Measurements from ENCODE around the gene WDFY3. TPM values are rescaled to one million over a fixed set of nuclear protein-coding genes. Genes with fewer than 3 reads are reported as not detected.

WDFY3 gene
- polyA plus RNA-seq, 1 donor (not counting 4 experiments of a cell fraction or from before 2014, with no cell fraction given), result 28.5 TPM

- no peak for FAIRE-seq
- Histone ChIP-seq H3K4me3 (ENCODE audit: control insufficient read depth in 2 of 3, extremely low read depth in 1 of 3, insufficient read depth in 2 of 3, low read depth in 1 of 3, low read length in 3 of 3) (no peak overlapping the region), H3K27ac (ENCODE audit: control insufficient read depth, insufficient read depth, low read length) (no peak overlapping the region), H3K4me1 (ENCODE audit: control insufficient read depth, extremely low read depth, insufficient read depth, low read length) (peaks cover 21% of the 10 kb centered on the region), H3K9me1 (ENCODE audit: control insufficient read depth, extremely low read depth, insufficient read depth, low read length) (no peaks in the 10 kb centered on the region), H3K9ac (ENCODE audit: control insufficient read depth, extremely low read depth, insufficient read depth, low read length) (no peak overlapping the region), H3K79me2 (ENCODE audit: control insufficient read depth, insufficient read depth, low read length) (no peaks in the 10 kb centered on the region), H2AFZ (ENCODE audit: control insufficient read depth, low read length) (no peak overlapping the region), H3K9me3 (ENCODE audit: control insufficient read depth, low read depth, low read length) (no peaks in the 10 kb centered on the region), H3K36me3 (ENCODE audit: control insufficient read depth in 2 of 2, extremely low read depth in 1 of 2, insufficient read depth in 2 of 2, low read length in 2 of 2) (peaks cover 21% of the 10 kb centered on the region in 2 experiments), H3K27me3 (ENCODE audit: control insufficient read depth, extremely low read depth, insufficient read depth, low read length) (no peaks in the 10 kb centered on the region), H3K4me2 (ENCODE audit: control insufficient read depth, extremely low read depth, insufficient read depth, low read depth, low read length) (no peak overlapping the region), H4K20me1 (ENCODE audit: control insufficient read depth, extremely low read depth, insufficient read depth, low read length) (no peaks in the 10 kb centered on the region)
- dilution Hi-C loops (cut with MboI; ENCODE audit: extremely low pct_ligation_motif_present, low sequenced_read_pairs), result no loop called here
- DNase-seq (ENCODE audit: low read depth, low spot score), result no peak
- TF ChIP-seq CTCF (optimal IDR thresholded peaks at IDR 0.05 in 1 of 3, IDR thresholded peaks at IDR 0.05 in 1 of 3, conservative IDR thresholded peaks at IDR 0.05 in 1 of 3; ENCODE audit: extremely low read depth in 1 of 3, insufficient read depth in 2 of 3, low read length in 3 of 3) (no peak), EZH2 (IDR thresholded peaks at IDR 0.05; ENCODE audit: low read length) (no peak)
These were observed 289.4 kb downstream of the WDFY3 start for GRCh38 chr4:84677093-84677492.

GRCh38 chr4:84673475-84674240 is 292.8 kb downstream of the WDFY3 start:
- dilution Hi-C loops (cut with MboI; ENCODE audit: extremely low pct_ligation_motif_present, low sequenced_read_pairs), result no loop called here
- Histone ChIP-seq H3K9me3 (ENCODE audit: control insufficient read depth, low read depth, low read length) (no peaks in the 10 kb centered on the region), H3K27me3 (ENCODE audit: control insufficient read depth, extremely low read depth, insufficient read depth, low read length) (no peaks in the 10 kb centered on the region), H3K27ac (ENCODE audit: control insufficient read depth, insufficient read depth, low read length) (peak overlapping the region; percentile 30), H2AFZ (ENCODE audit: control insufficient read depth, low read length) (no peak overlapping the region), H3K4me3 (ENCODE audit: control insufficient read depth in 2 of 3, extremely low read depth in 1 of 3, insufficient read depth in 2 of 3, low read depth in 1 of 3, low read length in 3 of 3) (no peak overlapping the region), H3K4me2 (ENCODE audit: control insufficient read depth, extremely low read depth, insufficient read depth, low read depth, low read length) (peak overlapping the region; percentile 18), H3K9ac (ENCODE audit: control insufficient read depth, extremely low read depth, insufficient read depth, low read length) (no peak overlapping the region), H3K4me1 (ENCODE audit: control insufficient read depth, extremely low read depth, insufficient read depth, low read length) (peaks cover 15% of the 10 kb centered on the region), H3K9me1 (ENCODE audit: control insufficient read depth, extremely low read depth, insufficient read depth, low read length) (no peaks in the 10 kb centered on the region), H4K20me1 (ENCODE audit: control insufficient read depth, extremely low read depth, insufficient read depth, low read length) (no peaks in the 10 kb centered on the region), H3K36me3 (ENCODE audit: control insufficient read depth in 2 of 2, extremely low read depth in 1 of 2, insufficient read depth in 2 of 2, low read length in 2 of 2) (peaks cover 21 to 25% of the 10 kb centered on the region in 2 experiments), H3K79me2 (ENCODE audit: control insufficient read depth, insufficient read depth, low read length) (no peaks in the 10 kb centered on the region)
- FAIRE-seq (peak; percentile 68), DNase-seq (ENCODE audit: low read depth, low spot score) (no peak)
- no peak for TF ChIP-seq CTCF (optimal IDR thresholded peaks at IDR 0.05 in 1 of 3, IDR thresholded peaks at IDR 0.05 in 1 of 3, conservative IDR thresholded peaks at IDR 0.05 in 1 of 3; ENCODE audit: extremely low read depth in 1 of 3, insufficient read depth in 2 of 3, low read length in 3 of 3)
- no peak for TF ChIP-seq EZH2 (IDR thresholded peaks at IDR 0.05; ENCODE audit: low read length)
